Suppressor macrophage treated with lipopolysaccharide for 4 hours (primary cell): Measurements from ENCODE around the gene C2CD4D.
A peak's percentile ranks its signal among the peaks of the same experiment; 100 is the strongest.

Experiments used
- DNase-seq: peaks from one replicate; pipeline ENCODE4 v3.0.0-alpha.2; 2020

The C2CD4D gene

DNA sequence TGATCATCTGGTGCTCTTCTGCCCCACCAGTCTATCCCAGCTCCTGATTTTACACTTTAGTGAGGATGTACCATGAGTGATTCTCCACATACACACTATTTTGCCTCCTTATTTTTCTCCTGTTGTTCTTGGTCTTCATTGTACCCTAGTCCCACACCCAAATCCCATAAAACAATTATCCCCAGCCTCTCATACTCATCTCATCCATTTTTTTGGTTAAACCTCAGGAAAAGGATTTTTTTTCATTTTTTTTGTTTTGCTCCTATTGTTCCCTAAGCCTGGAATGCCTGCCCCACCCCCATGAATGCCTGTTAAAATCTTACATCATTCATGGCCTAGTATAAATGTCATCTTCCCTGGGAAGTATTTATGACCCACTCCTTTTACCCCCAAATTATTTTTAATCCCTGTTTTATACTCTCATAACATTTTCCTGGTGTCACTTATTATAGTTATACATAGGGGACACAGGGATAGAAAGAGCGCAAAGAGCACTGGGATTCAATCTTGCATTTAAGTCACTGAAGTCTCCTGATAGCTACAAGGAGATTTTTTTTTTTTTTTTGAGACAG, 29.5 kb downstream of the C2CD4D start:
- no peak for DNase-seq

DNA sequence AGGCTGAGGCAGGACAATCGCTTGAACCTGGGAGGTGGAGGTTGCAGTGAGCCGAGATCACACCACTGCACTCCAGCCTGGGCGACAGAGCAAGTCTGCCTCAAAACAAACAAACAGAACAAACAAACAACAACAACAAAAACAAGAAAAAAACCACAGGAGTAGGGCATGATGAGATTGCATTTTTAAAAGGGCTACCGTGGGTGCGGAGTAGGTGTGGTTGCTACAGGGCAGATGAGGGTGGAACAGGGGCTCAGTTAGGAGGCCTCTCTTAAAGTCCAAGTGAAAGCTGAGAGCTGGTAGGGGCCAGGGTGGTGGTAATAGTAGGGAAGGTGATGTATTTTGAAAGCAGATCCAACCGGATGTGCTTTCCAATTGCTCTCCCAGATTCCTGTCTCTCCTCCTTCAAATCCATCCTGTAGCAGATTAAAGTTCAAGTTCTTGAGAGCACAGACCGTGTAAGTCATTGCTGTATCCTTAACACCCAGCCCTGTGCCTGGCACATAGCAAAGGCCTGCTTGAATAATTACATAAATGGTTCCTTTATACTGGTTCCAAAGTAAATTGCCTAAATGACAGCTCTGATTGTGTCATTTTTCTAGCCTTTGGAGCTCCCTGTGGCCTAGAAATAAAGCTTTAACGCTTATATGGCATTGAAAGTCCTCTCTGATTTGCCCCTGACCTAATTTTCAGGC, 30.2 kb downstream of the C2CD4D start:
- no peak for DNase-seq

DNA sequence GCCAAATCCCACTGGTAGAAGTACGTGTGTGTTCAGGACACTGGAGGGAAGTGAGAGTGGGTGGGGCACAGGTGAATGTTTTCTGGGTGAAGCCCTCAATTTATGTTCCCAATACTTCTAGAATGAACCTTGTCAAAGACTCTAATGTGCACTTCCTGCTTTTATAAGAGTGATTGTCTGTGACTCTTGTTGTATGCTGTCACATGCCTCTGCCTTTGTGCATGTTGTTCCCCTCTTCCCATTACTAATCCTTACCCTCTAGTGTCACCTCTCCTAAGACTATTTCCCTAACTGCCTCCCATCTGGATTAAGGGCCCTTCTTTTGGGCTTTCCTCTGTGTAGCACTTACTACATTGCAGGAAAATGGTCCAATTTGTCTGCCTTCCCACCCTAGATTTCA, 31.9 kb downstream of the C2CD4D start:
- no peak for DNase-seq

DNA sequence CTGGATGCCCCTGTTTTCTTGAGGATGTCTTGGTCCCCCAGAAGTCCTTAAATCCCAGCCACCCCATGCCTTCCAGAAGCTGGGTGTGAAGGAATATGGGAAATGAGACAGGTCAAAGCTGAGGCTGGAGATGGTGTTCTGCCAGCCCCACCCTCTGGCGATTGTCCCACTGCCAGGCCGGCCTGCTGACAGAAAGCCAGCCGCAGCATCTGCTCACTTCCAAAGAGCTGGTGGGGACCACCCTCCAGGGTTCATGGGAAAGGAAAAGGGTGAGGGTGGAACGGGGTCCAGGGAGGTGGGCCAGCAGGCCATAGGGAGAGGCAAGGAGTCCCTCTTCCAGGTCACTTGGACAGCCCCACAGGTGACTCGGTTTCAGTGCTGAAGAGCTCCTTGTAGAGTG, 32.5 kb downstream of the C2CD4D start:
- DNase-seq = no peak

DNA sequence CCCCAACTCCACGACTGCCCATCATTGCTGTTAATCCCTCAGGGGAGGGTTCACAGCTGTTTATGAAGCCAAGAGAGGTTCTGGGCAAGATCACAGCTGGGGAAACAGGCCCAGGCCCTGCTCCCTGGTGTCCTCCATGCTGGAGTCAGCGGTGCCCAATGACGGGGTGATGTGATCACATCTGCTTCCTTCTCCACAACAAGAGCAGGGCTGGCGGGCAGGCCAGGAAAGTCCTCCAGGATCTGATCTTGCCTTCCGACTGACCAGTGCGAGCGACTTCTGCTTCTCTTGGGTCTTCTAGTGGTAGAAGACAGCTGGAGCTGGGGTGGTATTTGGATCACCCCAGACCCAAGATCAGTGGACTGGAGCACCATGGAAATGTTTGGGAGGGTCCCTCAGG, 33.5 kb downstream of the C2CD4D start:
- no peak for DNase-seq

DNA sequence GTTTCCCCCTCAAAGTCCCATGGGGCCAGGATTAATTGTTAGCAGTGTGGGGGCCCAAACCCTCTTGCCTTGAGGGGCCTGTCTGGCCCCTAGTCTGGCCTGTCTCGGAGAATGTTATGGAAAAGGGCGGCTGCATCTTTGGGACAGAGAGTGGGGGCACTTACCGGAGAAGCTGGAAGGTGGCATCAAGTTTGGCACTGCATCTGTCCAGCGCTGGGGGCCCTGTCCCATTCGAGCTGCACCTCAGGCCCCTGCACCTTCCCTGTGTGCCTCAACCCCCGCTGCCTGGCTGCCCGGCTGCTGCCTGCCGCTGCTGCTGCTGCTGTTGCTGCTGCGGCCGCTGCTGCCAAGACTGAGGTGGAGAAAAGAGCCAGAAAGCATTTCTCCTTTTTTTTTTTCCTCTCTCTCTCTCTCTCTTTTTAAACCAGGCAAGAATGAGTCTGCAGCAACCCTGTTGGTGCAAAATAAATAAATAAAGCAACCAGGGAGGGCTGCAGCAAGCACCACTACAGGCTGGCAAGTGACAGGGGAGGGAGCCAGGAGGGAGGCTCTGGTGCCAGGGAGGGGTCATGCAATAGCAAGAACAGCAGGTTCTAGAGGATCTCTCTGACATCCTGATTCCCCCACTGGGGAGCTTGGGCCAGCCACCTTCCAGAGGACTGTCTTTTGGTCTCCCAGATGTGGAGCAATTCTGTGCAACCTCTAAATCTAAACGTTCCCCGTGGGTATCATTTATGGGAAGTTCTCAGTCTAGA, 34.4 kb downstream of the C2CD4D start, which contains the start of gene LINGO4:
TSS of gene LINGO4 (minus strand) at position 354 of the 755 bp plus-strand sequence. CDS start 2,715 bp downstream, outside the sequence.
- no peak for DNase-seq

DNA sequence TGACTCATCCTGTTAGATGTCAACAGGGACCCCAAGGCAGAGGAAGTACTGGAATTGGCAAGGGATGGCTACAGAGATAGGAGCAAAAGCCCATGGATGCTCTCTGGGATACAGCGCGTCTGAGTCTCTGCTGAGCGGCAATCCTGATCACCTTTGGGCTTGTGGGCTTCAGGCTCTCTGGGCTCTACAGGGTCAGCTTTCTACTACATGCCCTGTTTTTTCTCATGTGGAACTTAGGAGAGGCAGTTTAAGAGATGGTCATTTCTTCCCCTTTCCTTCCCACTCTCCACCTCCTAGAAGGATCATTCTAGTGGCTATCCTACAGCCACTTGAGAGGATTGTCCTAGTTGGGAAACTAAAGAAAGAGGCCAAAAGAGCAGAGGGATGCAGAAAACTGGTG, 35.7 kb downstream of the C2CD4D start:
- DNase-seq = no peak

DNA sequence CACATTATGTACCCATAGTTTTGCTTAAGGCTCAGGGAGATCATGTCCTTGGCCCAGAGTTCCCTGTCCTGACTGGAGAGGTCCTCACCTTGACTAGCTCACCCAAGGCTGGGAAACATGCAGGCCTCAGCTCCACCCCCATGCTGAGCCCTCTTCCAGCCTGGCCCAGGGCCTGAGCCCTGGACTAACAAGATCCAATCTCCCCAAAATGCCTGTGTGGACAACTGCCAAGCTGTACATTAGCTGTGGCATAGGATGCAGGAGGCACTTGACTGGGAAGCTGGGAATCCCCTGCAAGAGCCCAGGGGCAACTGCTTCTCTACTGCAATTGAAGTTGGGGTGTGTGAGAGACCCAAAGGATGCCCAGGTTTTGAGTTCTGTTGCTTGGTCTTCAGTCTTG, 36.5 kb downstream of the C2CD4D start:
- DNase-seq = no peak

DNA sequence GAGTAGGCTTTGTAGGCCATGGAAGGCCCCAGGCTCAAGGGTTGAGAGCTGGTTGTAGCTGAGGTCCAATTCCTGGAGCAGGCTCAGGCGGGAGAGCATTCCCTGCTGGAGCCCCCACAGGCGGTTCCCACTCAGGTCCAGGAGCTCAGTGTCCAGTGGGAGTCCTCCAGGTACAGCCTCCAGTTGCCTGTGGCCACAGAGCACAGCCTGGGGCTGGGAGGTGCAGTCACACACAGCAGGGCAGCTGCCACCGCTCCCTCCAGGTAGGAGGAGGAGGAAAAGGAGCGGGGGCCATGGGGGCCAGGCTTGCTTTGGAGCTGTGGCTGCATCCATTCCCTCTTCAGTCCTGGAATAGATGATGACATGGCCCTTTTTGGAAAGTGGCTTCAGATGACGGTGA, 37.2 kb downstream of the C2CD4D start:
- no peak for DNase-seq

DNA sequence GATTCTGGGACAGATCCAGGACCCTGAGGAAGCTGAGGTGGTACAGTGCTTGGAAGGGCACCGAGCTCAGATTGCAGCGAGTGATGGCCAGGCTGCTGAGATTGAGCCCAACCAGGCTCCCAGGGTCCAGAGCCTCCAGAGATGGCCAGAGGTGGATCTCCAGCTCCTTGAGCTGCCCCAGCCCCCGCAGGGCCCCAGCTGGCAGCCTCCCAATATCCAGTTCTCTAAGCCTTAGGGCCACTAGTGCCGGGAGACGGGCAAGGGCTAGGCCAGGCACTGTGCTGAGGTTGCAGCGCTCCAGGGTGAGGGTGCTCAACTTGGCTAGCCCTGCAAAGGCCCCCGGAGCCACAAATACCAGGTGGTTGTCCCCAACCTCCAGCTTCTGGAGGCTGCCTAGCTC, 37.8 kb downstream of the C2CD4D start:
- no peak for DNase-seq

DNA sequence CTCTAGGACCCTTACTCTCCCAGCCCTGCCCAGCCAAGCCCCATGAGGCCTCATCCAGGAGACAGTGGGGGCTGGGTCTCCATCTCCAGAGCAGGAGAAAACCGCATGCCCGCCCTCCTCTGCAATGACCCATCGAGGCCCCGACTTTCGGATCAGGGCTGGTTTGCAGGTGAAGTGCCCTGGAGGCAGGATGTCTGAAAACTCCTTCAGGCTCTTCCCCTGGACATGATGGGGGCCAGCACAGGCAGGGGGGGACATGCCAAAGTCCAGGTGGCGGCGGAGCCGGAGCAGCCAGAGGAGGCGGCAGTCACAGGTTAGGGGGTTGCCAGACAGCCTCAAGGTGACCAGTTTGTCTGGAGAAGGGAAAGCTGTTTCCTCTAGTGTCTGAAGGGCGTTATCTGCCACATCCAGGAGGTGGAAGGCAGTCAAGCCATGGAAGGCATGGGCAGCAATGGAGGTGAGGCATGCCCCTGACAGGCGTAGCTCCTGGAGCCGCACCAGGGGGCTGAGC, 38.3 kb downstream of the C2CD4D start:
- DNase-seq = no peak

DNA sequence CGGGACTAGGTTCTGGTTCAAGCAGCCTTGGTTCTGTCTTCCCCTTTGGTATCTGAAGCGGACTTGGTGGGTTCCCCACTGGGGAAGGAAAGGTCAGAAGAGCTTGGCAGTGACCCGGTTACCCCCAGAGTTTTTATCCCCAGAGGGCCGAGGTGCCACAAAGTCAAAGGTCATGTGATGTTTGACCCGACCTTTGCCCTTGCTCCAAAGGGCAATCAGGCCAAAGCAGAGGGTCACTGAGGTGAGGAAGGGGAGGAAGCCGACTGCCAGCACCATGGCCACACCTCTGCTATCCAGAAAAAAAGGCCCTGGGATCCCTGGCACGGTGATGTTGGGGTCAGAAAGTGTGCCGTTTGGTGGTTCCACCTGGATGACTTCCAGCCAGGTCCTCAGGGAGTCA, 38.8 kb downstream of the C2CD4D start:
- DNase-seq = no peak

DNA sequence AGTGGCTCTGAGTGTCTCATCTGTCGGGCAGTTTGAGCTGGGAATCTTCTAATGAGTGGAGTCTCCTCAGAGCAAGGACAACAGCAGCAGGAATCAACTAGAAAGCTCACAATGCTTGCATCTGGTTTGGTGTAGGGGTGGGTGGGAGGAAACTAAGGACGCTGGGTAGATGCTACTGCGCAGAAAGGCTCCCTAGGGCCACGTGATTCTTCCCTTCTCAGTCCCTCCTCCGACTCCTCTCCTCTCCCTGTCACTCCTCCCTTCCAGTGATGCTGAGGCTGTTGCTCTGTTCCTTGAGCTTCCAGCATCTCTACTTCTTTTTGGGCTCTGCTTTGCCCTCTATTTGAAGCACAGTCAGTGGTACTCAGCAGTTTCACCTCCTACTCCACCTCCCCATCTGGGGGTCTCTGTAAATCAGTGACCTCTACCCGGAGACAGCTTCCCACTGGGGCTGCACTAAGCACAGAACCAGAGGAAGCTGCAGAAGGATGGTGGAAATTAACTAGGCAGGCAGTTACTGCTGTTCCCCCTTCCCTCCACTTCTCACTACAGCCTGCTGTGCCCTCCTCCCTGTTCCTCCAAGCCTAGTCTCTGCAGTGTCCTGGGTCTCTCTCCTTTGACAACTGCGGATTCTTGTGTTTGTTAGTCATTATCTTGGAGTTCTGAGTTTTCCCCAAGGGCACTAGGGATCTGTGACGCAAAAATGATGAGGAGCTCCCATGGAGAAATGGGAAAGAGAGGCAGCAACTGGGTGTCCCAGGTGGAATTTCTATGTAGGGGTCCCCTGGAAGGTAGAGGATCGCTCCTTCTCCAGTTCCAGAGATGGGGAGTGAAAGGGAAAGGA, 40.2 kb downstream of the C2CD4D start:
- no peak for DNase-seq

DNA sequence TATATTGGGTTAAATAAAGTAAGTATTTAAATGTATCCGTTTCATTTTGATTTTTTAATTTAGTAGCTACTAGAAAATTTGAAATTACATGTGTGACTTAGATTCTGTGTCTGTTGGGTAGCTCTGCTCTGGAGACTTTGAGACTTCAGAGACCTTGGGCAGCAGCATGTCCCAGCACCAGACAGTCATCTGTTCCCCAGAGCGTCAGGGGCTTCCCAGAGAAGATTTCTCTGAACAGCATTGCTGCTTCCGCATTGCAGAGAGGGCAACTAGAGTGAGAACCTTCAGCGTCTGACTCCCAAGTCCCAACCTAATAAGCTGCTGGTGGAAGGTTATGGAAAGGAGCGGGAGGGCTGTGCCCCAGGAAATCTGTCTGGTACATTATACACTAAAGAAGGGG, 41.0 kb downstream of the C2CD4D start:
- DNase-seq = no peak

DNA sequence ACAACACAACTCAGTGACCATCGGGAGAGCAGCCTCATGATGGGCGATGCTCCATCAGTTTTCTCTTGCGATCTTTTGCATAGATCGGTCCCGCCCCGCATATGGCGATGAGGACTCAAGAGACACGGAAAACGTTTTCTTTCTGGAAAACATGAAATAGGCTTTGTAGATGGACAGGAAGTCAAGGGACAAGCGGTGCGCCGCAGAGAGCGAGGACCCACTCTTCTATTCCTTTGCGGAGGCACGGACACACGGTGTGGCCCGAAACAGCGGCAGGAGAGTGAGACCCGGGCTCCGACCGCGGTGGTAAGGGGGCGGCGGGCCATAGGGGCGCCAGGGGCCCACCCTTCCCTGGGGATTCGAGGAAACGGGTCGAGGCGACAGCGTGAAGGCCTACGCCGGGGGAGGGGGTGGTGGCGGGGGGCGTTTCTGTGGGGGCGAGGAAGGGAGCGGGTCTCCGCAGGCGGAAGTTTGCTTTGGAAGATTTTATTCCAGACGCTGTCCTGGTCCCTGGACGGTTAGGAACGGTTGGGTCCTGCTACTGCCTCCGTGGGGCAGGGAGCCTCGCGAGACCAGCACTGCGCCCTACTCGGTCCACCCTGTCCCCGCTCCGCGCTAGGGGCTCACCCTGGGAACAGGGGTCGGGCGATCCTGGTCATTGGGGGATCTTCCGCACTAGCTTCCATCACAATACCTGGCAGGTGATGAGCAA, 48.5 kb downstream of the C2CD4D start:
- peak; percentile 34 for DNase-seq

DNA sequence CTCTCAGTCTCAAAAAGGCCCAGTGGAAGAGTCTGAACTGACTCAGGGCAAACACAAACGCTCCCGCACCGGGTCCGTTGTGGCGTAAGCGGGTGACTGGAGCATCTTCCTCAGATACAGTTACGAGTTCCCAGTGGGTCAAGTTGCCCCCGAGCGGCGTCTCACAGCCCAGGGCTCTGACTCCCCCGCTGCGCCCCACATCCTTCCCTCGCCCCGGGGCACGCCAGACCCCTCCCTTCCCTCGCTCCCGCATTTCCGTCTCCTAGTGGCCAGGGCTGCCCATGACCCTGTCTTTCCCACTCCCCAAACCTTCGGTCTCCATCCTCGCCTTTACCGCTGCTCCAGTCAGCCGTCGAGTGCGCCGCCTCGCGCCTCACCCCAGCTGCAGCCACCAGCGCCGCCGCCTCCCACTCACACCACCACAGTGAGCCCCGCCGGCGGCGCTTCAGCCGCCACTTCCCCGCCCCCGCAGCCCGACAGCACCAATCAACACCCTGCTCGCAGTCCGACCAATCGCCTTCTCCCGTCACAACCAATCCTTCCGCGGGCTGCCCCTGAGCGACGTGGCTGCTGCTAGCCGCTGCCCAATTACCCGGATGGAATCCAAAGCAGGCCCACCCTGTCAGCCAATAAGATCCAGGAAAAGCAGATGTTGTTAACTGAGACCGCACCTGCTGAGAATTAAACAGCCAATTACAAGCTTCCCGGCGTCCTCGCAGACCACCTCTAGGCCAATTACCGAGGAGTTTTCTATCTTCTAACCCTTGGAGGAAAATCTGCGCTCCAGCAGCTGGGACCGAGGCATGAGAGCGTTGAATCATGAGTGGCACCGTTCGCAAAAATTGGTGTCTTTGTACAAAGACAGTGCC, 49.3 kb downstream of the C2CD4D start, which contains the start of gene TDRKH:
TSS of gene TDRKH (minus strand) at position 430 of the 869 bp plus-strand sequence. CDS start 7,478 bp downstream, outside the sequence.
- DNase-seq = peak; percentile 99
